ENCODE data around the gene PHF13.

PHF13 gene

DNA sequence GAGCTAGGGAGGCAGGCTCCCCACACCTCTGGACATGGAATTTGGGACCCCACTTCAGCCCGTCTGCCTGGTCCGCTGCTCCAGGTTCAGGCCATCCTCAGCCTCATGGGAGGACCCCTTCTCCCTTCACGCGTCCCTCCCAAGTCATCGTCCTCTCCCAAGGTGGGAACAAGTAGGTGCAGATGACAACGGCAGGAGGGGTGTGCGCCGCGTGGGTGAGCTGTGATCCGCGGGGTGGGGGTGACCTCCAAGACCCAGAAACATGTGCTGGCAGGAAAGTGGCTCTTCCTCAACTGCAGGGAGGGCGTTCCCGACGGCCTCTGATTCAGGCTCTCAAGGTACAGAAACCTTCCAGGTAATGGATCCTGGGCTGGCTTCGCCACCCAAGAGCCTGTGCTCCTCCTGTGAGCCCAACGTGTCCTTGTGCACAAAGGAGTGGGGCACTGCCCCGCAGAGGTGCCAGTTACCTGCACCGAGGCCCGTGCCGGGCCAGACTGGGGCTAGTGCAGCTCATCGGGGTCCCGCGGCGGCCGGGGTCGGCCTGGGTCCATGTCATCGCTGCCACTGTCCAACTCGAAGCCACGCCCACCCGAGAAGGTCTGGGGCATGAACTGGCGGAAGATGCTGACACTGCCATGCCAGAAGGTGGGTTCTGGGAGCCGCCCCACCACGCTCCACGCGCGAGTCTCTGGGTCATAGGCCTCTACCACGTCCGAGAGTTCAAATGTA is 20.5 kb upstream of the PHF13 start:
- H3K4me3 ChIP-seq (ENCODE audit: low read depth, low read length) = no peak overlapping the region
- ChIA-PET POLR2A (interaction anchor here (4.5 kb wide), 1 partner anchor 10 kb away, joined by 17 read pairs; the partner anchor contains the start of gene KLHL21), CTCF (interaction anchor here (1.3 to 1.5 kb wide), 2 partner anchors 9 to 107 kb away, joined by 3 to 4 read pairs; no protein-coding TSS in a partner anchor)
- no peak for DNase-seq (ENCODE audit: low read depth, low spot score)
- TF ChIP-seq, protein P1, sequence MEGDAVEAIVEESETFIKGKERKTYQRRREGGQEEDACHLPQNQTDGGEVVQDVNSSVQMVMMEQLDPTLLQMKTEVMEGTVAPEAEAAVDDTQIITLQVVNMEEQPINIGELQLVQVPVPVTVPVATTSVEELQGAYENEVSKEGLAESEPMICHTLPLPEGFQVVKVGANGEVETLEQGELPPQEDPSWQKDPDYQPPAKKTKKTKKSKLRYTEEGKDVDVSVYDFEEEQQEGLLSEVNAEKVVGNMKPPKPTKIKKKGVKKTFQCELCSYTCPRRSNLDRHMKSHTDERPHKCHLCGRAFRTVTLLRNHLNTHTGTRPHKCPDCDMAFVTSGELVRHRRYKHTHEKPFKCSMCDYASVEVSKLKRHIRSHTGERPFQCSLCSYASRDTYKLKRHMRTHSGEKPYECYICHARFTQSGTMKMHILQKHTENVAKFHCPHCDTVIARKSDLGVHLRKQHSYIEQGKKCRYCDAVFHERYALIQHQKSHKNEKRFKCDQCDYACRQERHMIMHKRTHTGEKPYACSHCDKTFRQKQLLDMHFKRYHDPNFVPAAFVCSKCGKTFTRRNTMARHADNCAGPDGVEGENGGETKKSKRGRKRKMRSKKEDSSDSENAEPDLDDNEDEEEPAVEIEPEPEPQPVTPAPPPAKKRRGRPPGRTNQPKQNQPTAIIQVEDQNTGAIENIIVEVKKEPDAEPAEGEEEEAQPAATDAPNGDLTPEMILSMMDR (IDR thresholded peaks at IDR 0.05; ENCODE audit: insufficient read depth, low read length, missing control alignments) = no peak

DNA sequence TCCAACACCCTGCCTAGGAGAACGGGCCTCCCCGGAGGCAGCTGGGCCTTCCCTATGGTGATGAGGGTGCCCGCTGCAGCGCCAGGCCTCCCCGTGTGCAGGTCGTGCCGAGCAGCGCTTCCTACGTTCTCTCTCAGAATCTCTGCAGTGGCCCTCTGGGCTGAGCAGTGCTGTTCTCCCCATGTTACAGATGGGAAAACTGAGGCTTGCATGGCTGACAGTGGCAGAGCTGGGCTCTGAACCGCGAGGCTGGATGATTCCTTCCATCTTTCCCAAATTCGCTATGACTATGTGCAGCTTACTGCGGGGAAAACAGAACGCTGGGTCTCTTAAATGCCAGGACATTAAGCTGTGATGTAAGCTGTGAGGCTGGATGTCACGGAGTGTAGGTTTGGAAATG is 19.7 kb upstream of the PHF13 start:
- DNase-seq (ENCODE audit: low read depth, low spot score) = no peak
- TF ChIP-seq, protein P1 (IDR thresholded peaks at IDR 0.05; ENCODE audit: insufficient read depth, low read length, missing control alignments) = no peak
- CTCF ChIA-PET = no interaction called here
- H3K4me3 ChIP-seq (ENCODE audit: low read depth, low read length) = no peak overlapping the region
- POLR2A ChIA-PET = interaction anchor here (4.5 kb wide), 1 partner anchor 9 kb away, joined by 17 read pairs; the partner anchor contains the start of gene KLHL21

DNA sequence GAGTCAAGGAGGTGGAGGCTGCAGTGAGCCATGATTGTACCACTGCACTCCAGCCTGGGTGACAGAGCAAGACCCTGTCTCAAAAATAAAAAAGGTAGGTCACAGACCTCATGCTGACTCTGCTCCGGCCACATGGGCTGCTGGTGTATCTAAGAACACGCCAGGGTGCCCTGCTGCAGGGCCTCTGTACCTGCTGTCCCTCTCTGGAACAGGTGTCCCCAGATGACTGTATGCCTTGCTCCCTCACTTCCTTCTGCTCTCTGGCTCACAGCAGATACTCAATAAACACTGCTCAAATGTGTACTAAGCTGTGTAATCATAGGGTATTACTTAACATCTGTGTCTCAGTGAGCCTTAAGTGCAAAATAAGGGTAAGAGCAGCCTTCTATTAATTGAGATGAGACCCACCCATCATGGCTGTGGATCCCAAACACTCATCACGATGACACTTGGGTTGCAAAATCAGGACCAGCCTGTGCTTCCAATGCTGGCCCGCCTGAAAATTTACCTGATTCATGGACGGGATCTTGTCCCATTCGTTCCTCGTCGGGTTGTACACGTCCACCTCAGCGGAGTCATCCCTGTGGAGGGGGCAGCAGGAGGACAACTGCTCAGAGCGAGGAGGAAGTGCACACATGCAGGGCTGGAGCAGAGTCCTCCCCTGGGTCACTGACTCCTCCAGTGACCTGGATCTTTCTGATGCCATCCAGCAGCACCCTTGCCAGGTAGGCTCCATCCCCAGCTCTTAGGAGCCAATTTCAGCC is 18.4 kb upstream of the PHF13 start:
- H3K4me3 ChIP-seq (ENCODE audit: low read depth, low read length) = no peak overlapping the region
- TF ChIP-seq, protein P1 (IDR thresholded peaks at IDR 0.05; ENCODE audit: insufficient read depth, low read length, missing control alignments) = no peak
- no peak for DNase-seq (ENCODE audit: low read depth, low spot score)
- CTCF ChIA-PET = interaction anchor here (1.6 kb wide), 1 partner anchor 51 kb away, joined by 3 read pairs; no protein-coding TSS in a partner anchor
- POLR2A ChIA-PET = interaction anchor here (1.0 to 4.5 kb wide), 2 partner anchors 8 to 14 kb away, joined by 3 to 17 read pairs; partner anchors contain the start of gene KLHL21

DNA sequence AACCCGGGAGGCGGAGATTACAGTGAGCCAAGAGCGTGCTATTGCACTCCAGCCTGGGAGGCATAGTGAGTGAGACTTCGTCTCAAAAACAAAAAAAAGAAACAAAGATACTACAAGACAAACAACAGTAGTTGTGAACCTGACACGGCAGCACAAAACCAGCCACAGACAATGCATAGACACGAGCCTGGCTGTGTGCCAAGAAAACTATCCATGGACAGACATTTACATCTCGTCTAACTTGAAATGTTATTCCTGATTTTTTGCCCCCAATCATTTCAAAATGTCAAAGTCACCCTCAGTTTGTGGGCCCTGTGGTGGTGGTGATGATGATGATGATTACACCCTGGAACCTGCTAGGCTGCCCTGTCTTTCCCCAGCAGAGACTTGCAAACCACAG is 17.2 kb upstream of the PHF13 start:
- TF ChIP-seq, protein P1 (IDR thresholded peaks at IDR 0.05; ENCODE audit: insufficient read depth, low read length, missing control alignments) = no peak
- H3K4me3 ChIP-seq (ENCODE audit: low read depth, low read length) = no peak overlapping the region
- POLR2A ChIA-PET = no interaction called here
- CTCF ChIA-PET = interaction anchor here (1.0 kb wide), 1 partner anchor 58 kb away, joined by 3 read pairs; no protein-coding TSS in a partner anchor
- no peak for DNase-seq (ENCODE audit: low read depth, low spot score)

DNA sequence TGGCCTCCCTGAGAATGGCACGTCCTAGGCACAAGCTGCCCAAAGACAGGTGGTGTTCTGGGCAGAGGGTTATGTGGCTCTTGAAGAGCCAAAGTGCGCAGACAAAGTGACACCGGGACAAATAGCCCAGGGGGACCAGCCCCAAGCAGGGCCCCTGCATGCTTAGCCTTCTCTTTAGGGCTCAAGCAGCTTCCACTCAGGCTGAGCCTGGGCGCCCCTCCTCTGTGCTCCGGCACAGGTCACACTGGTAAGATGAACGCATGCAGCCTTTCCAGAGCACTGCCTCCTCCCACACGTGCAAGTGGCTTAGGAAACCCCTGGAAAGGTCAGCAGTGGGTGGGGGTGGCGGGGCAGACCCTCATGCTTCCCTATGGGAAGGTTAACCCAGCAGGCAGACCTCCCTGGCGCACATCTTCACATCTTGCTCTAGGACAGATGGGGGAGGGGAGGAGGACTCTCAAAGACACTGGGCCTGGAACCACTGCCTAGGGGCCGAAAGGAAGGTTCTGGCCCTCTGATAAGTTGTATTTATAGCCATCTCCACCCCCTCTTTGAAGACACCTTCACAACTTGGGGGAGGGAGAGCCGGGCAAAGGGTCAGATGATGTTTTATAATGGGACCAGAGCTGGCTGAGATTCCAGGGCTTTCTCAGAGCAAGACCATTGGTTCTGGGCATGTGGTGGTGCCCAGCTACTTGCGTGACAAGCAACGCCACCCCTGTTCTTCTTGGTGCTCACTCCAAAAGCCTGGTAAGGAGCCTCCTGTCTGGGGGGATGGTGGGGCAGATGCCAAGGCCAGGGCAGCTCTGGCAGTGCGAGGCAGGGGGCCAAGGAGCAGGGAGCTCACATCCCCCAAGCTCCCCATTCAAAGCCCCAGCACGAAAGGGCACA is 16.4 kb upstream of the PHF13 start:
- POLR2A ChIA-PET = interaction anchor here (1.7 to 2.0 kb wide), 2 partner anchors 8 to 17 kb away, joined by 6 read pairs; partner anchors contain the start of gene ZBTB48
- CTCF ChIA-PET = interaction anchor here (0.5 to 3.5 kb wide), 5 partner anchors 12 to 111 kb away, joined by 3 to 12 read pairs (median 4); partner anchors contain the start of genes NOL9 and TAS1R1
- TF ChIP-seq, protein P1 (IDR thresholded peaks at IDR 0.05; ENCODE audit: insufficient read depth, low read length, missing control alignments) = no peak
- H3K4me3 ChIP-seq (ENCODE audit: low read depth, low read length) = no peak overlapping the region
- no peak for DNase-seq (ENCODE audit: low read depth, low spot score)
